C4-2B (cell line): ENCODE measurements around the gene LRTM1.

Experiments
- ZFX ChIP-seq: fragments of 450-650 bp; IDR thresholded peaks from 2 replicates; pipeline ENCODE4 v1.6.1; 2017
- TF ChIP-seq, protein P1 (sequence below): fragments of 450-650 bp; conservative IDR thresholded peaks from 2 replicates; pipeline ENCODE4 v1.5.1; 2017; ENCODE audit warnings: mild to moderate bottlenecking

DNA sequence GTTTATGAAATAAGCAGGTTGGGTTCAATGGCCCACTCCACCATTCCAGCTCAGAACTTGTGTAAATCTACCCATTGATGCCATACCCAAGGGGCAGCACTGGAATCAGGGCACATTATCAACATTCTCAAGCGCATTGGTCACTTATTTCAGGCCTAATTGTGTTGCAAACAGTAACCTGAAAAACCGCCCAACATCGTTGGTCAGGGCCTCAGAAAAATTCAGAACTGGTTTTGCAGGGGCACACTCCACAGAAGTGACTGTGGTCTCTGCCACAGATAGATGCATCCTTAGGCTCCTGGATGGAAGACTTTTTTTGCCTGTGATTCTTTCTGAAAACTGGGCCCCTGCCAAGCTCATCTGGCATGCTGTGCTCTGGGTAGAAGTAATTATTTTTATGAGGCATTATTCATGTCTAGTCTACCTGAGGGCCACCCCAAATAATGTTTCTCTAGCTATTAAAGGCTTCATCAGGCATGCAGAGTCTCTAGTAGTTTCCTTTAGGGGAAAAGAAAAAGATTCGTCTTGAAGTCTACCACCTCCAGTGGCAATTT is 21.7 kb upstream of the LRTM1 start:
- TF ChIP-seq, protein P1, sequence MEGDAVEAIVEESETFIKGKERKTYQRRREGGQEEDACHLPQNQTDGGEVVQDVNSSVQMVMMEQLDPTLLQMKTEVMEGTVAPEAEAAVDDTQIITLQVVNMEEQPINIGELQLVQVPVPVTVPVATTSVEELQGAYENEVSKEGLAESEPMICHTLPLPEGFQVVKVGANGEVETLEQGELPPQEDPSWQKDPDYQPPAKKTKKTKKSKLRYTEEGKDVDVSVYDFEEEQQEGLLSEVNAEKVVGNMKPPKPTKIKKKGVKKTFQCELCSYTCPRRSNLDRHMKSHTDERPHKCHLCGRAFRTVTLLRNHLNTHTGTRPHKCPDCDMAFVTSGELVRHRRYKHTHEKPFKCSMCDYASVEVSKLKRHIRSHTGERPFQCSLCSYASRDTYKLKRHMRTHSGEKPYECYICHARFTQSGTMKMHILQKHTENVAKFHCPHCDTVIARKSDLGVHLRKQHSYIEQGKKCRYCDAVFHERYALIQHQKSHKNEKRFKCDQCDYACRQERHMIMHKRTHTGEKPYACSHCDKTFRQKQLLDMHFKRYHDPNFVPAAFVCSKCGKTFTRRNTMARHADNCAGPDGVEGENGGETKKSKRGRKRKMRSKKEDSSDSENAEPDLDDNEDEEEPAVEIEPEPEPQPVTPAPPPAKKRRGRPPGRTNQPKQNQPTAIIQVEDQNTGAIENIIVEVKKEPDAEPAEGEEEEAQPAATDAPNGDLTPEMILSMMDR = no peak
- no peak for TF ChIP-seq ZFX
